22Rv1 (cell line): ENCODE data around the gene BAZ2B.

Experiments
- CTCF ChIP-seq: fragments of 450-650 bp; IDR thresholded peaks from 2 replicates; pipeline ENCODE4 v1.5.1; 2017; ENCODE audit warnings: mild to moderate bottlenecking
- ZFX ChIP-seq: fragments of 450-650 bp; IDR thresholded peaks from 2 replicates; pipeline ENCODE4 v1.6.1; 2017; ENCODE audit warnings: antibody characterized with exemption, borderline replicate concordance

DNA sequence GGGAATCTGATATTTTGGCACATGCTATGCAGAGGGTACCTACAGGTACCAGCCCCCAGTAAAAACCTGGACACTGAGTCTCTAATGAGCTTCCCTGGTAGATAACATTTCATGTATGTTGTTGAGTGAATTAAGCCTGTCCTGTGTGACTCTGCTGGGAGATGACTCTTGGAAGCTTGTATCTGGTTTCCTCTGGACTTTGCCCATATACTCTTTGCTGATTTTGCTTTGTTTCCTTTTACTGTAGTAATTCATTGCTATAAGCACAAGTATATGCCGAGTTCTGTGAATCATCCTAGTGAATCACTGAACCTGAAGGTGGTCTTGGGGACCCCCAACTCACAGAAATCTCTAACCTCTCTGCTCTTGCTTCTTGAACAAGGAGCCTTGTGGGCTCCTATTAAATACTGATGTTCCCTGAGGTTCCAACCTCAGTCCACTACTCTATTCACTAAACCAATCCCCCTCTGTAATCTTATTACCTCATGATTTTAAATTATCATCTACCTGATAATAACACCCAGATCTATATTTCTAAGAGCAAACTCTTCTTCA is 235.6 kb downstream of the BAZ2B start:
- no peak for TF ChIP-seq CTCF
- TF ChIP-seq ZFX = no peak
